ENCODE measurements around the gene GGCX. TPM values are rescaled to one million over a fixed set of nuclear protein-coding genes. Genes with fewer than 3 reads are reported as not detected.

Gene GGCX
- total and polyA plus RNA-seq, 2 experiments from 2014 or later: 64.5 to 66.1 TPM

GRCh38 chr2:85601771-85602475, 40.6 kb upstream of the GGCX start:
- Histone ChIP-seq H3K27me3 (no peaks in the 10 kb centered on the region), H3K4me2 (peak overlapping the region; percentile 78), H4K20me1 (ENCODE audit: insufficient read depth, poor library complexity, severe bottlenecking) (no peaks in the 10 kb centered on the region), H3K36me3 (replicated peaks; ENCODE audit: insufficient read depth, low read depth) (no peaks in the 10 kb centered on the region), H3K4me3 (peak overlapping the region; percentile 78), H3K79me2 (peaks cover 31% of the 10 kb centered on the region), H2AFZ (peak overlapping the region; percentile 73), H3K9me2 (replicated peaks; ENCODE audit: insufficient read depth) (no peaks in the 10 kb centered on the region), H3K4me1 (ENCODE audit: insufficient read depth) (peaks cover 33% of the 10 kb centered on the region), H3K9me3 (ENCODE audit: low read depth) (no peaks in the 10 kb centered on the region), H3K27ac (peak overlapping the region; percentile 77)
- TF ChIP-seq EZH2 (IDR thresholded peaks at IDR 0.05; ENCODE audit: borderline replicate concordance) (no peak), CTCF (IDR thresholded peaks at IDR 0.05; ENCODE audit: poor library complexity) (no peak)
- 15% methylated on average over 27 of the region's 36 CpGs for WGBS (ENCODE audit: low lambda C conversion rate, missing lambda C conversion rate)
- peak; percentile 59 for DNase-seq (ENCODE audit: low spot score)

- no peak overlapping the region for H3K27ac ChIP-seq
- H3K36me3 ChIP-seq (replicated peaks; ENCODE audit: insufficient read depth, low read depth): no peaks in the 10 kb centered on the region
- WGBS (ENCODE audit: low lambda C conversion rate, missing lambda C conversion rate): 82% methylated on average over 6 of the region's 6 CpGs
These were observed 39.9 kb upstream of the GGCX start for GRCh38 chr2:85600951-85601770.

GRCh38 chr2:85600235-85600575, 38.9 kb upstream of the GGCX start:
- no peaks in the 10 kb centered on the region for H3K27me3 ChIP-seq
- peaks cover 27% of the 10 kb centered on the region for H3K4me1 ChIP-seq (ENCODE audit: insufficient read depth)
- H3K9me3 ChIP-seq (ENCODE audit: low read depth): no peaks in the 10 kb centered on the region
- no peak overlapping the region for H2AFZ ChIP-seq
- no peak overlapping the region for H3K4me2 ChIP-seq
- no peak overlapping the region for H3K27ac ChIP-seq
- no peaks in the 10 kb centered on the region for H3K9me2 ChIP-seq (replicated peaks; ENCODE audit: insufficient read depth)
- H3K79me2 ChIP-seq: peaks cover 41% of the 10 kb centered on the region
- no peak for DNase-seq (ENCODE audit: low spot score)
- TF ChIP-seq EZH2phosphoT487 (IDR thresholded peaks at IDR 0.05; ENCODE audit: low read depth, severe bottlenecking, unreplicated experiment) (no peak), CTCF (IDR thresholded peaks at IDR 0.05; ENCODE audit: poor library complexity) (no peak), EZH2 (IDR thresholded peaks at IDR 0.05; ENCODE audit: borderline replicate concordance) (no peak)
- peaks cover 5% of the 10 kb centered on the region for H4K20me1 ChIP-seq (ENCODE audit: insufficient read depth, poor library complexity, severe bottlenecking)
- WGBS (ENCODE audit: low lambda C conversion rate, missing lambda C conversion rate): 100% methylated on average over 3 of the region's 3 CpGs
- no peak overlapping the region for H3K4me3 ChIP-seq
- no peaks in the 10 kb centered on the region for H3K36me3 ChIP-seq (replicated peaks; ENCODE audit: insufficient read depth, low read depth)

More at GRCh38 chr2:85600951-85601770, 39.9 kb upstream of the GGCX start:
- Histone ChIP-seq H3K27me3 (no peaks in the 10 kb centered on the region), H3K9me3 (ENCODE audit: low read depth) (no peaks in the 10 kb centered on the region), H3K4me3 (peak overlapping the region; percentile 78), H3K4me1 (ENCODE audit: insufficient read depth) (peaks cover 36% of the 10 kb centered on the region), H4K20me1 (ENCODE audit: insufficient read depth, poor library complexity, severe bottlenecking) (peaks cover 5% of the 10 kb centered on the region), H3K79me2 (peaks cover 37% of the 10 kb centered on the region), H3K9me2 (replicated peaks; ENCODE audit: insufficient read depth) (no peaks in the 10 kb centered on the region), H2AFZ (no peak overlapping the region), H3K4me2 (peak overlapping the region; percentile 78)
- TF ChIP-seq CTCF (IDR thresholded peaks at IDR 0.05; ENCODE audit: poor library complexity) (no peak), EZH2 (IDR thresholded peaks at IDR 0.05; ENCODE audit: borderline replicate concordance) (no peak), EZH2phosphoT487 (IDR thresholded peaks at IDR 0.05; ENCODE audit: low read depth, severe bottlenecking, unreplicated experiment) (no peak)
- no peak for DNase-seq (ENCODE audit: low spot score)

All from hepatocyte (in vitro differentiated cells).